Activated CD8-positive, alpha-beta memory T cell treated with anti-CD3 and anti-CD28 coated beads for 48 hours (primary cell): ENCODE measurements around the gene SLC26A2.

Source experiments
- DNase-seq, 3 experiments: peaks; one replicate each; pipeline ENCODE4 v3.0.0-alpha.2; 2020; ENCODE audit warnings: low read depth in 2 of 3, low spot score in 2 of 3

SLC26A2 gene

DNA sequence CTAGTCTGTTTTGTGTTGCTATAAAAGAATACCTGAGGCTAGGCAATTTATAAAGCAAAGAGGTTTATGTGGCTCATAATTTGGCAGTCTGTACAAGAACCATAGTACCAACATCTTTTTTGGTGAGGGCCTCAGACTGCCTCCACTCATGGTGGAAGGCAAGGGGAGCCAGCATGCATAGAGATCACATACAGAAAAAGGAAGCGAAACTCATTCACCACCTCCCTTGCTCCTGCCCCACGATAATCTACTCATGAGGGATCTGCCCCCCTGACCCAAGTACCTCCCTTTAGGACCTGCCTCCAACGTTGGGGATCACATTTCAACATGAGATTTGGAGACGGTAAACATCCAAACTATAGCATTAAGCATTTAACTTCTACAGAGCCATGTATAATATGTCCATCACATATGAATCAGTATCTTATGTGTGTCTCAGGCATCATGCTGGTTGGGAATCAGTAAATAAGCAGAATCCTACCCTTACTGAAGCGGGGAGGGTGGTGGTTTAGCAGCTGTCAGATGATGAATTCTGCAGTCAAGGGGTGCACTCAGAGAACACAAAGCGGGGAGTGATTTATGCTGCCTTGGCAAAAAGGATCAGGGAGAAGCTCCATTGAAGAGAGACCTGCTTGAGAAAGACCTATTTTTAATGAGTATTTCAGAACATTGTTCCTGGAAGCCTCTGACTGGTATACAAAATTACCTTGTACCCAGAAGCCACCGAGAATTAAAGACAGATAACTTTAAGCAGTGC lies 74.8 kb downstream of the SLC26A2 start:
- no peak for DNase-seq

DNA sequence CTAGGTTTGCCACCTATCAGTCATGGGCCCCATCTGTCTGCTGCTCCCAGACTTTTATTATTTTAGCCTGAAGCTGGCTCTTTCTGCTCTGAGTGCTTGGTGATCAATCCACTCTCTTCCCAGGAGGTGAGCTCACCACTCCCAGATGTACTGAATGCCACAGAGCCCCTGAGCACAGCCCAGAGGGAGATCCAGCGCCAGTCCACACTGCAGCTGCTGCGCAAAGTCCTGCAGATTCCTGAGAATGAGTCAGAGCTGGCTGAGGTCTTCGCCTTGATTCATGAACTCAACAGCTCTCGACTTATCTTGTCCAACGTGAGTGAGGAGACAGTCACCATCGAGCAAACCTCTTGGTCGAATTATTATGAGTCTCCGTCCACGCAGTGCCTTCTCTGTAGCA lies 76.0 kb downstream of the SLC26A2 start:
- no peak for DNase-seq
